AG04449 (cell line): ENCODE measurements around the gene SAMD4B.

ENCODE experiments used
- CTCF ChIA-PET: fragments of 350-600 bp; formaldehyde crosslinking; extraction: SDS; loops from one replicate; lab custom pipeline; 2021; ENCODE audit warnings: antibody characterized with exemption; lab: Yijun Ruan, JAX
- POLR2A ChIA-PET: fragments of 400-600, 350-600 bp; formaldehyde crosslinking; extraction: SDS; loops from one replicate; lab custom pipeline; 2020; ENCODE audit warnings: antibody characterized with exemption, inconsistent platforms; lab: Yijun Ruan, JAX
- DNase-seq: peaks from one replicate; pipeline ENCODE4 v3.0.0-alpha.2; 2010; ENCODE audit warnings: low read depth, low spot score
- H3K4me3 ChIP-seq: 2 replicates; pipeline ENCODE4 v1.5.1; 2011; ENCODE audit warnings: low read depth, mild to moderate bottlenecking, control low read depth, low read length
- TF ChIP-seq, protein P1 (sequence below): IDR thresholded peaks from one replicate; pipeline ENCODE4 v1.5.1; 2011; ENCODE audit warnings: mild to moderate bottlenecking, moderate library complexity, low read length, control low read depth, inconsistent platforms; ENCODE audit not compliant: insufficient read depth; ENCODE audit errors: missing control alignments

The SAMD4B gene

DNA sequence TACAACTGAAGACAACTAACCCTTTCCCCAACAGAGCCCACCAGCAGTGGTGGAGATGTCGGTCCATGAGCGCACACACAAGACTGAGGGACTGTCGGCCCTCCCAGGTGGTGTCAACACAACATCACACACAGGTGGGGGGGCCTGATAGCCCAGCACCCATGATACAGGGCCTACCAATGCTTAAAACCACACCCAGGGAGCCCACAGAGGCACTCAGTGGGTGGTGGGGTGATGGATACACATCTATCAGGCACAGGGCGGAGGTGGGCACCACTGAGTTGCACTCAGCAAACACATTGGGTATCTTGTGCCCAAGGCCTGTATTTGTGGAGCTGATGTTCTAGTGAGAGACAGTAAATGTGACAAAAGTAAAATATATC is 57.4 kb downstream of the SAMD4B start:
- TF ChIP-seq, protein P1, sequence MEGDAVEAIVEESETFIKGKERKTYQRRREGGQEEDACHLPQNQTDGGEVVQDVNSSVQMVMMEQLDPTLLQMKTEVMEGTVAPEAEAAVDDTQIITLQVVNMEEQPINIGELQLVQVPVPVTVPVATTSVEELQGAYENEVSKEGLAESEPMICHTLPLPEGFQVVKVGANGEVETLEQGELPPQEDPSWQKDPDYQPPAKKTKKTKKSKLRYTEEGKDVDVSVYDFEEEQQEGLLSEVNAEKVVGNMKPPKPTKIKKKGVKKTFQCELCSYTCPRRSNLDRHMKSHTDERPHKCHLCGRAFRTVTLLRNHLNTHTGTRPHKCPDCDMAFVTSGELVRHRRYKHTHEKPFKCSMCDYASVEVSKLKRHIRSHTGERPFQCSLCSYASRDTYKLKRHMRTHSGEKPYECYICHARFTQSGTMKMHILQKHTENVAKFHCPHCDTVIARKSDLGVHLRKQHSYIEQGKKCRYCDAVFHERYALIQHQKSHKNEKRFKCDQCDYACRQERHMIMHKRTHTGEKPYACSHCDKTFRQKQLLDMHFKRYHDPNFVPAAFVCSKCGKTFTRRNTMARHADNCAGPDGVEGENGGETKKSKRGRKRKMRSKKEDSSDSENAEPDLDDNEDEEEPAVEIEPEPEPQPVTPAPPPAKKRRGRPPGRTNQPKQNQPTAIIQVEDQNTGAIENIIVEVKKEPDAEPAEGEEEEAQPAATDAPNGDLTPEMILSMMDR: no peak
- CTCF ChIA-PET: interaction anchor here (2.9 to 4.9 kb wide), 5 partner anchors 8 to 133 kb away, joined by 15 to 38 read pairs (median 22); partner anchors contain the start of genes EID2B, MED29, PAF1 and PLEKHG2
- POLR2A ChIA-PET: interaction anchor here (1.0 to 1.1 kb wide), 2 partner anchors 9 to 12 kb away, joined by 3 to 4 read pairs; partner anchors contain the start of genes MED29 and PAF1
- no peak overlapping the region for H3K4me3 ChIP-seq
- no peak for DNase-seq

DNA sequence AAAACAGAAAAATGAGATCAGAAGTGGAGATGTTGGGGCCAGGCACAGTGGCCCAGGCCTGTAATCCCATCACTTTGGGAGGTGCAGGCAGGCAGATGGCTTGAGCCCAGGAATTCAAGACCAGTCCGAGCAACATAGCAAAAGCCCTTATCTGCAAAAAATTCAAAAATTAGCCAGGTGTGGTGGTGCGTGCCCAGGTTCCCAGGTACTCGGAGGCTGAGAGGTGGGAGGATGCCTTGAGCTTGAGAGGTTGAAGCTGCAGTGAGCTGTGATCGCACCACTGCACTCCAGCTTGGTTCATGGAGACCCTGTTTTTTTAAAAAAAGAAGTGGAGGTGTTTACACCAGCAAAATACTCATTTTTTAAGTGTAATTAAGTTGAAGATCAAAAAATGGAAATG is 57.8 kb downstream of the SAMD4B start:
- POLR2A ChIA-PET: interaction anchor here (1.0 to 1.1 kb wide), 2 partner anchors 9 to 11 kb away, joined by 3 to 4 read pairs; partner anchors contain the start of genes MED29 and PAF1
- CTCF ChIA-PET: interaction anchor here (2.9 to 4.9 kb wide), 4 partner anchors 9 to 133 kb away, joined by 15 to 38 read pairs (median 24); partner anchors contain the start of genes EID2B, MED29, PAF1 and PLEKHG2
- no peak overlapping the region for H3K4me3 ChIP-seq
- DNase-seq: no peak
- TF ChIP-seq, protein P1: no peak

DNA sequence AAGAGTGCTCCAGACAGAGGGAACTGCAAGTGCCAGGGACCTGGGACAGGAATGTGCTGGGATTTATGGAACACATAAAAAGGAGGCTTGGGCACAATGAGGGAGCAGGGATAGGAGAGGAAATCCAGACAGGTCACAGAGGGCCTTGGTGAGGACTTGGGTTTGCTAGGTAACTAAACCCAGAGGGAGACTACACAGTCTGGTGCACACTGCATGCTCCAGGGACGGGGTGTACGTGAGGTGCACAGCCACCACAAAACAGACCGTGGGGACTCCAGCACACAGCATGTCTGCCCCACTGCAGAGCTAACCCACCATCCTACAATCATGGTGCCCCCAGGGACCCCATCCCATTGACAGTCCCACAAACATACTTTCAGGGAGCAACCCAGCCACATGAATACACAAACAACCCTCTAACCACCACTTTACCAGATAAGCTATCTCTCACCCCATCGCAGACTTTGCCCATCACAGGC is 58.9 kb downstream of the SAMD4B start:
- no peak for DNase-seq
- POLR2A ChIA-PET: interaction anchor here (0.6 to 1.8 kb wide), 5 partner anchors 10 to 37 kb away, joined by 3 to 8 read pairs (median 6); partner anchors contain the start of genes MED29, PAF1 and RPS16
- CTCF ChIA-PET: interaction anchor here (0.7 to 3.6 kb wide), 4 partner anchors 10 to 39 kb away, joined by 3 to 26 read pairs (median 12); partner anchors contain the start of genes MED29, PAF1 and PLEKHG2
- H3K4me3 ChIP-seq: no peak overlapping the region
- TF ChIP-seq, protein P1: no peak

DNA sequence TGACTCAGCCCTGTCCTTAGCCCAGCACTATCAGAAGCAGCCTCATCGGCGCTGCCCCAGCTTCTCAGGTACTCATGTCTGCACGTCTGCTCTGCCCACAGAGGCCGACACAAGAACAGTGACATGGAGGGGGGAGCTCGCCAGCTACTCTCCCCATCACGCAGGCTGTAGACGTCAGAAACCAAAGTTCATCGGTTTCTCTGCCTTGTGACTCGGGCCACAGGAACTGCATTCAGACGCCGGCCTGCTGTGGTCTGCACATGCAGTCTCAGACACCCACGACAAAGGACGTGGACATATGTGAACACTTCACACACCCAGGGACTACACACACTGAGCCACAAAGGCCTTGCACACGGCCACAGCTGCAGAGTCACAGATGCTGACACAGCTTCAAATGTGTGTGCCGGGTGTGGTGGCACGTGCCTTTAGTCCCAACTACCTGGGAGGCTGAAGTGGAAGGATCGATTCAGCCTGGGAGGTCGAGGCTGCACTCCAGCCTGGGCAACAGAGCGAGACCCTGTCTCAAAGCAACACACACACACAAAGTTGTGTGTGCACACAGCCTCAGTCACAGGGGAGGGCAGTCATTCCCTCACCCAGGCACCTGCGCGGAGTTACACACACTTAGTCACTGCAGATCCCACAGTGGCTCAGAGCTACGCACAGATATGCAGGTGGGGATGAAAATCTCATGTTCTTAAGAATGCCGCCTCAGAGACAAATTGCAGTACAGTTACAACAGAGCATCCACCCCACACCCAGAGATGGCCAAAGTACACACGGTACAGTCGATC is 59.5 kb downstream of the SAMD4B start:
- no peak overlapping the region for H3K4me3 ChIP-seq
- CTCF ChIA-PET: interaction anchor here (0.7 to 3.6 kb wide), 4 partner anchors 10 to 39 kb away, joined by 3 to 26 read pairs (median 12); partner anchors contain the start of genes MED29, PAF1 and PLEKHG2
- TF ChIP-seq, protein P1: no peak

DNA sequence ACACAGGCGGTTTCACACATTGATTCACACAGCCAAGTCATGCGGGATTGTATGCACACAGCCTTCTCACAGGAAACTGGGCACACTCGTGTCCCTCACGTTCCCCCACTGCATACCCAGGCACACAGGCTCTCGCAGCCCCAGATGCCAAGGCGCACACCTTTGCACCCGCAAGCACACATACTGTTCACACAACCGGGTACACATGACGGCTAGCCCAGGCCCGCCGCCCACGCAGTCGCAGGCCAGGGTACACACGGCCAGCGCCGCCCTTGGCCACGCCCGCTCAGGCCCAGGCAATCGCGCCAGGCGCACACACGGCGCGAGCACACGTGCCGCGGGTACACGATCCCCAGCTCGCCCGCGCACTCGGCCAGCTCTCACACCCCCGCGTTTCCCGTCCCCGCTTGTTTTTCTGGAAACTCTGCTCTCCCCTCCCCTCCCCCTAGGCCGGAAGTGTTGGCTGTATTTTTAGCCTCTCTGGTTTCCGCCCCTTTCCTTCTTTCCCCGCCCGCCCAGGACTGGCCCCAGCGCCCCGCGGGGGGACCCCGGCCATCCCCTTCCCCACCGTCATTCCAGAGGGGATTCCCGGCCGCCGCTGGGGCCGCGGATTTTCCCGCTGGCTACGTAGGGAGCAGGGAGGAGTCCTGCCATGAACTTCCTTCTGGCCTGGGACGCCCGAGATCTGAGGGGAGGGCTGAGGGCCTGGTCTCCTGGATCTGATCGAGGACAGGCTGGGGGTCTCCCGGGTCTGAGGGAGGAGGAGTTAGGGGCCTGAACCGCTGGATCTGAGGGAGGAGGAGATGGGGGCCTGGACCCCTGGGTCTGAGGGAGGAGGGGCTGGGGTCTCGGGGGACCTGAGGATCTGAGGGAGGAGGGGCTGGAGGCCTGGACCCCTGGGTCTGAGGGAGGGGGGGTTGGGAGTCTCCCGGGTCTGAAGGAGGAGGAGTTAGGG is 60.4 kb downstream of the SAMD4B start:
- TF ChIP-seq, protein P1: no peak
- DNase-seq: no peak
- ChIA-PET POLR2A (interaction anchor here (0.9 to 1.8 kb wide), 6 partner anchors 9 to 78 kb away, joined by 3 to 8 read pairs (median 6); partner anchors contain the start of genes MED29, PAF1, PLEKHG2 and RPS16), CTCF (interaction anchor here (1.1 to 3.6 kb wide), 3 partner anchors 9 to 11 kb away, joined by 7 to 26 read pairs (median 22); partner anchors contain the start of genes MED29, PAF1 and PLEKHG2)
- H3K4me3 ChIP-seq: peak overlapping the region; percentile 55

More for the DNA sequence above, 59.5 kb downstream of the SAMD4B start:
- no peak for DNase-seq
- POLR2A ChIA-PET: interaction anchor here (0.6 to 1.8 kb wide), 6 partner anchors 10 to 37 kb away, joined by 3 to 8 read pairs (median 6); partner anchors contain the start of genes MED29, PAF1 and RPS16
